ENCODE measurements around the gene FERMT3. TPM values are rescaled to one million over a fixed set of nuclear protein-coding genes. Genes with fewer than 3 reads are reported as not detected.
A peak's percentile ranks its signal among the peaks of the same experiment; 100 is the strongest.

The FERMT3 gene
- total RNA-seq, 2 experiments from 2014 or later: 55.8 to 61.1 TPM

GRCh38 chr11:64258946-64259532, 52.5 kb downstream of the FERMT3 start:
- Histone ChIP-seq H3K4me1 (ENCODE audit: insufficient read depth, low read length) (peaks cover 7% of the 10 kb centered on the region), H3K27ac (ENCODE audit: low read depth in 1 of 2, low read length in 2 of 2) (no peak overlapping the region), H3K36me3 (ENCODE audit: insufficient read depth, low read length) (peaks cover 24% of the 10 kb centered on the region), H3K27me3 (ENCODE audit: control insufficient read depth in 1 of 2, insufficient read depth in 2 of 2, low read length in 2 of 2) (no peaks in the 10 kb centered on the region), H3K9me3 (ENCODE audit: control insufficient read depth in 1 of 2, insufficient read depth in 1 of 2, low read length in 2 of 2) (no peaks in the 10 kb centered on the region), H3K4me3 (ENCODE audit: low read length) (no peak overlapping the region)
- DNase-seq (no peak), ATAC-seq (ENCODE audit: poor library complexity) (no peak)
- Mint-ChIP-seq H3K27me3 (no peaks in the 10 kb centered on the region), H3K4me3 (no peak overlapping the region), H3K9me3 (no peaks in the 10 kb centered on the region), H3K36me3 (ENCODE audit: low read depth) (peaks cover 13% of the 10 kb centered on the region), H3K27ac (no peak overlapping the region), H3K4me1 (ENCODE audit: low read depth) (no peaks in the 10 kb centered on the region)
- no peak for TF ChIP-seq CTCF (IDR thresholded peaks at IDR 0.05)
- intact Hi-C loops (cut with DNase I, micrococcal nuclease): loop anchor here in 1 of 2 experiments (10.0 kb wide), 1 partner anchor 396 kb away; no protein-coding TSS in a partner anchor
- POLR2A ChIA-PET: no interaction called here
- CTCF ChIA-PET: interaction anchor here (1.0 kb wide), 1 partner anchor 55 kb away, joined by 3 read pairs; no protein-coding TSS in a partner anchor

- peaks cover 13% of the 10 kb centered on the region for H3K36me3 Mint-ChIP-seq (ENCODE audit: low read depth)
- Histone ChIP-seq H3K4me1 (ENCODE audit: insufficient read depth, low read length) (peaks cover 7% of the 10 kb centered on the region), H3K9me3 (ENCODE audit: control insufficient read depth in 1 of 2, insufficient read depth in 1 of 2, low read length in 2 of 2) (no peaks in the 10 kb centered on the region), H3K27ac (ENCODE audit: low read depth in 1 of 2, low read length in 2 of 2) (no peak overlapping the region), H3K36me3 (ENCODE audit: insufficient read depth, low read length) (peaks cover 24% of the 10 kb centered on the region), H3K4me3 (ENCODE audit: low read length) (no peak overlapping the region), H3K27me3 (ENCODE audit: control insufficient read depth in 1 of 2, insufficient read depth in 2 of 2, low read length in 2 of 2) (no peaks in the 10 kb centered on the region)
- DNase-seq (peak in 1 of 14 experiments; percentile 40), ATAC-seq (ENCODE audit: poor library complexity) (no peak)
- H3K27me3 Mint-ChIP-seq: no peaks in the 10 kb centered on the region
- CTCF ChIA-PET: no interaction called here
- H3K4me3 Mint-ChIP-seq: no peak overlapping the region
- H3K4me1 Mint-ChIP-seq (ENCODE audit: low read depth): no peaks in the 10 kb centered on the region
- POLR2A ChIA-PET: no interaction called here
- TF ChIP-seq CTCF (IDR thresholded peaks at IDR 0.05): no peak
- H3K27ac Mint-ChIP-seq: no peak overlapping the region
- intact Hi-C loops (cut with DNase I, micrococcal nuclease): loop anchor here in 1 of 2 experiments (10.0 kb wide), 1 partner anchor 395 kb away; no protein-coding TSS in a partner anchor
- H3K9me3 Mint-ChIP-seq: no peaks in the 10 kb centered on the region
Measured at GRCh38 chr11:64259533-64260067, 53.1 kb downstream of the FERMT3 start.

GRCh38 chr11:64260147-64260708, 53.7 kb downstream of the FERMT3 start:
- Histone ChIP-seq H3K27me3 (ENCODE audit: control insufficient read depth in 1 of 2, insufficient read depth in 2 of 2, low read length in 2 of 2) (no peaks in the 10 kb centered on the region), H3K4me1 (ENCODE audit: insufficient read depth, low read length) (peaks cover 7% of the 10 kb centered on the region), H3K9me3 (ENCODE audit: control insufficient read depth in 1 of 2, insufficient read depth in 1 of 2, low read length in 2 of 2) (no peaks in the 10 kb centered on the region), H3K27ac (ENCODE audit: low read depth in 1 of 2, low read length in 2 of 2) (no peak overlapping the region), H3K4me3 (ENCODE audit: low read length) (no peak overlapping the region), H3K36me3 (ENCODE audit: insufficient read depth, low read length) (peaks cover 24% of the 10 kb centered on the region)
- CTCF ChIA-PET: no interaction called here
- no peaks in the 10 kb centered on the region for H3K27me3 Mint-ChIP-seq
- no peak for ATAC-seq (ENCODE audit: poor library complexity)
- H3K27ac Mint-ChIP-seq: no peak overlapping the region
- no peak overlapping the region for H3K4me3 Mint-ChIP-seq
- POLR2A ChIA-PET: no interaction called here
- H3K4me1 Mint-ChIP-seq (ENCODE audit: low read depth): no peaks in the 10 kb centered on the region
- DNase-seq: no peak
- H3K36me3 Mint-ChIP-seq (ENCODE audit: low read depth): peaks cover 13% of the 10 kb centered on the region
- TF ChIP-seq CTCF (IDR thresholded peaks at IDR 0.05): no peak
- H3K9me3 Mint-ChIP-seq: no peaks in the 10 kb centered on the region
- intact Hi-C loops (cut with DNase I, micrococcal nuclease): no loop called here

Measured in CD4-positive, alpha-beta T cell (primary cell).